ENCODE results near the gene OR1D5. TPM values are rescaled to one million over a fixed set of nuclear protein-coding genes. Genes with fewer than 3 reads are reported as not detected.
"Not testable (repeated sequence)": the region's sequence is repeated elsewhere in the genome, so short reads cannot be mapped to it uniquely, and the experiment has no call there.

The OR1D5 gene
- total RNA-seq (2021) = not detected in 2 replicates
- long read RNA-seq = 0 reads

DNA sequence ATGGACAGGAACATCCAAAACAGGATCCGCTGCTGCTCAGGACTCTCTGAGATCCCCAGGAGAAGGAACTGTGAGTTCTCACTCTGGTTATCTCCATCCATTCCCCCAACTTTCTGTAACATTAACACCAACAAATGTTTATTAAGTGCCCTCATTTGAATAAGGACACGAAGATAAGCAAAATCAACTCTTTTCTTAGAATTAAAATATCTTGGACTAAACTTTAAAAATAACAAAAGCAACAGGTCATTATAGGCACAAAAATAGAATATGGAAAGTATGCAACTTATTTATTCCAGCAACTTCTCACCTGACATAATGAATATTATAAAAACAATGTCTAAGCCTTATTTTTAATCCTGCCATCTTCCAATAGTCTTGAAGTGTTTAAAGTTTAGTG is at the start of gene OR1D5:
TSS of gene OR1D5 (minus strand) at position 101 of the 400 bp plus-strand sequence. CDS start at position 101, 0 bp downstream.
- H3K27me3 Mint-ChIP-seq (ENCODE audit: low read depth); H3T11ph ChIP-seq (ENCODE audit: low read length); H3K27ac ChIP-seq (ENCODE audit: insufficient read length, low read depth, low read length); H3K56ac ChIP-seq (ENCODE audit: insufficient read length, low read depth, low read length); H2BK15ac ChIP-seq (ENCODE audit: low read depth, low read length); DNase-seq; H4K20me1 ChIP-seq (ENCODE audit: control insufficient read depth, insufficient read depth, insufficient read length); H2AK5ac ChIP-seq (ENCODE audit: insufficient read length, low read length); H3K9me3 ChIP-seq (ENCODE audit: control insufficient read depth, low read depth, low read length); H2BK5ac ChIP-seq (ENCODE audit: insufficient read length, low read length); H3K36me3 Mint-ChIP-seq (ENCODE audit: insufficient read depth in 1 of 3, low read depth in 3 of 3); H3K4me1 ChIP-seq (ENCODE audit: insufficient read depth, low read length); H3K9me3 Mint-ChIP-seq; H3K23me2 ChIP-seq (ENCODE audit: insufficient read length, low read depth, low read length, poor library complexity, severe bottlenecking); H3K4me2 ChIP-seq (ENCODE audit: insufficient read depth, insufficient read length, low read length); H3K23ac ChIP-seq (ENCODE audit: insufficient read length, low read depth, low read length); H2AFZ ChIP-seq (ENCODE audit: low read length); H3K4me3 Mint-ChIP-seq; H2BK120ac ChIP-seq (ENCODE audit: low read depth, low read length, poor library complexity, severe bottlenecking); H3K14ac ChIP-seq (ENCODE audit: insufficient read depth, low read length); H3K27me3 ChIP-seq (ENCODE audit: insufficient read depth, low read length); H3K79me1 ChIP-seq (ENCODE audit: insufficient read depth, low read depth, low read length, poor library complexity, severe bottlenecking); H2BK12ac ChIP-seq (ENCODE audit: insufficient read length, low read depth, low read length); H4K5ac ChIP-seq (ENCODE audit: insufficient read length, low read depth, low read length); H3K79me2 ChIP-seq (ENCODE audit: insufficient read depth, low read length); H3K9ac ChIP-seq (ENCODE audit: extremely low read depth, insufficient read length, low read length); H4K91ac ChIP-seq (ENCODE audit: insufficient read length, low read depth, low read length); H3K4ac ChIP-seq (ENCODE audit: low read depth, low read length); H3K4me1 Mint-ChIP-seq; H4K8ac ChIP-seq (replicated peaks; ENCODE audit: insufficient read length, low read depth, low read length); H3K18ac ChIP-seq (ENCODE audit: insufficient read length, low read depth, low read length); H2BK20ac ChIP-seq (ENCODE audit: low read depth, low read length, poor library complexity, severe bottlenecking): not testable (repeated sequence)
- H3K27ac Mint-ChIP-seq = peak within 1 kb of the TSS in 1 of 3 experiments; percentile 28; a peak in 1 of 7 replicates
- WGBS (ENCODE audit: extremely low coverage, insufficient read length, low lambda C conversion rate) = no CpG with 5 or more reads among the region's 2 CpGs

Measured in H9 (cell line).